Esophagus (tissue), 2 donors: ENCODE results near the gene NBPF1. TPM values are rescaled to one million over a fixed set of nuclear protein-coding genes. Genes with fewer than 3 reads are reported as not detected.
"Not testable (repeated sequence)": the region's sequence is repeated elsewhere in the genome, so short reads cannot be mapped to it uniquely, and the experiment has no call there.

Experiments
- H3K27ac ChIP-seq, 2 donors: one replicate each; pipeline ENCODE4 v1.5.1; 2013; ENCODE audit warnings: low read depth in 2 of 2, mild to moderate bottlenecking in 2 of 2, inconsistent platforms in 1 of 2, low read length in 1 of 2, moderate library complexity in 1 of 2
- H3K27me3 ChIP-seq, 2 donors: one replicate each; pipeline ENCODE4 v1.6.1; 2013; ENCODE audit warnings: low read length in 2 of 2, control low read depth in 1 of 2, mild to moderate bottlenecking in 1 of 2; ENCODE audit not compliant: insufficient read depth in 2 of 2, control insufficient read depth in 1 of 2
- H3K36me3 ChIP-seq, 2 donors: one replicate each; pipeline ENCODE4 v1.6.1; 2013; ENCODE audit warnings: low read length in 1 of 2; ENCODE audit not compliant: control insufficient read depth in 2 of 2, insufficient read depth in 2 of 2
- H3K4me1 ChIP-seq, 2 donors: one replicate each; pipeline ENCODE4 v1.6.1; 2013; ENCODE audit warnings: low read length in 1 of 2; ENCODE audit not compliant: control insufficient read depth in 2 of 2, insufficient read depth in 2 of 2
- H3K4me3 ChIP-seq, 2 donors: one replicate each; pipeline ENCODE4 v1.5.1; 2013; ENCODE audit warnings: low read length in 2 of 2, mild to moderate bottlenecking in 2 of 2, low read depth in 1 of 2, moderate library complexity in 1 of 2
- H3K9me3 ChIP-seq, 2 donors: one replicate each; pipeline ENCODE4 v1.6.1; 2013; ENCODE audit warnings: mild to moderate bottlenecking in 2 of 2, low read depth in 1 of 2, low read length in 1 of 2, moderate library complexity in 1 of 2; ENCODE audit not compliant: control insufficient read depth in 2 of 2, insufficient read depth in 1 of 2
- WGBS, 2 donors: extraction: QIAGEN DNeasy Blood & Tissue Kit; methylation state at CpG; one replicate each; pipeline ENCODE4 v1.1.7; 2013; 5-methylcytosine and 5-hydroxymethylcytosine counted together
- polyA plus RNA-seq, 2 donors: library from polyadenylated mRNA; stranded (reverse); fragments of 200-250 nt; gene quantifications; one replicate each; pipeline ENCODE4 v1.2.3, GENCODE V29; 2013
- donor health status: healthy with polysubstance abuse.
- donor health status: Bipolar disorder and iron deficiency.

NBPF1 gene
- polyA plus RNA-seq, 2 donors: 3.5 to 5.4 TPM

GRCh38 chr1:16519255-16519951 is 94.0 kb downstream of the NBPF1 start:
- not testable (repeated sequence) for H3K27me3 ChIP-seq, H3K27ac ChIP-seq, H3K4me1 ChIP-seq, H3K9me3 ChIP-seq, H3K4me3 ChIP-seq, H3K36me3 ChIP-seq
- 58 to 68% methylated on average over 5 to 6 of the region's 6 CpGs for WGBS, 2 donors

- H3K4me3 ChIP-seq, H3K36me3 ChIP-seq, H3K9me3 ChIP-seq, H3K27ac ChIP-seq, H3K27me3 ChIP-seq, H3K4me1 ChIP-seq: not testable (repeated sequence)
- 51 to 60% methylated on average over 3 of the region's 3 CpGs for WGBS, 2 donors
Measured at GRCh38 chr1:16518913-16519254, 94.5 kb downstream of the NBPF1 start.

DNA sequence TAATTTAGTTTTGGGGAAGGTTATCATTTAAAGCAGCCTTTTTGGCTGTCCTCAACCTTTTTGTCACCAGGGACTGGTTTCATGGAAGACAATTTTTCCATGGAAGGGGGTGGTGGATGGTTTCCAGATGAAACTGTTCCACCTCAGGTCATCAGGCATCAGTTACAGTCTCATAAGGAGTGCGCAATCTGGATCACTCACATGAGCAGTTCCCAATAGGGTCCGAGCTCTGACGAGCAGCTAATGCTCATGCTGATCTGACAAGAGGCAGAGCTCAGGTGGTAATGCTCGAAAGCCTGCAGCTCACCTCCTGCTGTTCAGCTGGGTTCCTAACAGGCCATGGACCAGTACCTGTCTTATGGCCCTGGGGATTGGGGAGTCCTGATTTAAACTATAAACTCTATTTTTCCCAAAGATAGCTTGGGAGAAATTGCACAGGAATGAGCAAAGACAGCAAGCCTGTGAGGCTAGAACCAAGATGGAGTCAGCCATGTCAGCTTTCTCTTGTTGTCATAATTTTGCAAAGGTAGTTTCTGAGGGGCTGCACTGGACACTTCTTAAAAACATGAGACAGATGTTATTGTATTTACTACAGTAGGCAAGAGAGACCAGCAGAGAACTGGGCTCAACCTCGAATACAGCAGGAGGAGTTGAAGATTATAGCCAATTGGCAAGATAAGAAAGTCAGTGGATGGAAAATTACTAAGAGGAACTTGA is 96.5 kb downstream of the NBPF1 start:
- H3K27ac ChIP-seq, H3K27me3 ChIP-seq, H3K4me3 ChIP-seq, H3K9me3 ChIP-seq, H3K4me1 ChIP-seq, H3K36me3 ChIP-seq: not testable (repeated sequence)
- 78 to 82% methylated on average over 5 of the region's 5 CpGs for WGBS, 2 donors

- H3K27ac ChIP-seq: peak within 1 kb of the TSS; percentile 82 to 83
- H3K4me3 ChIP-seq, H3K27me3 ChIP-seq, H3K9me3 ChIP-seq, H3K4me1 ChIP-seq, H3K36me3 ChIP-seq: not testable (repeated sequence)
- 2 to 3% methylated on average over 24 to 37 of the region's 40 CpGs for WGBS, 2 donors
Measured at GRCh38 chr1:16514107-16515055, 99.0 kb downstream of the NBPF1 start, which contains the start of gene RNU1-1. TSS of gene RNU1-1 (minus strand) at chr1:16514285.

- not testable (repeated sequence) for H3K36me3 ChIP-seq, H3K9me3 ChIP-seq, H3K4me3 ChIP-seq, H3K4me1 ChIP-seq, H3K27me3 ChIP-seq
- WGBS, 2 donors: 8 to 13% methylated on average over 15 to 26 of the region's 26 CpGs
- H3K27ac ChIP-seq: peak overlapping the region; percentile 70 to 76
Measured at GRCh38 chr1:16513412-16514106, 99.8 kb downstream of the NBPF1 start.

DNA sequence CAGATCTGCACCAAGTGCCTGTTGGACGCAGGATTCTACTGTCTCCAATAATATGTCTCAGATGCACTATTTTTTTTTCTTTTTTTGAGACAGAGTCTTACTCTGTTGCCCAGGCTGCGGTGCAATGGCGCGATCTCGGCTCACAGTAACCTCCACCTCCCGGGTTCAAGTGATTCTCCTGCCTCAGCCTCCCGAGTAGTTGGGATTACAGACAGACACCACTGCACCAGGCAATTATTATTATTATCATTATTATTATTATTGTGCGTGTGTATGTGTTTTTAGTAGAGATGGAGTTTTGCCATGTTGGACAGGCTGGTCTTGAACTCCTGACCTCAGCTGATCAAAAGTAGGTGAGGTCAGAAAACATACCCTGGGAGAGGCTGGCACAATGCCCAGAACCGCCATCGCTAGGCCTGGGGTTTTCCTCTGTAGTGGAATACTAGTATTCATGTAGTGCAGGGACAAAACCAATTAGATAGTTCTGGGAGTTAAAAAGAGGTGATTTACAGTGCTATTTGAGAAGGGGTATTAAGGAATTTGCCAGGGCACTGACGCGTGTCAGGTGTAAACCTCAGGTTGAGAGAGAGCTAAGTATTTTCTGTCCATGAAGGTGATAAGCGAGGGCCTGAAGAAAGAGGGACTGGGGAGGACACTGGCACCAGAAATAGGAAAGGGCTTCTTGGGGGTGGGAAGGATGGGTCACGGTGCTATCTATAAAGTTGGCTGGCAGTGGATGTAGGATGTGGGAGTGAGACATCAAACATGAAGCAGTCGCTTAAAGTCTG is 100.5 kb downstream of the NBPF1 start:
- not testable (repeated sequence) for H3K27me3 ChIP-seq, H3K4me3 ChIP-seq

More for the DNA sequence above, 100.5 kb downstream of the NBPF1 start:
- H3K27ac ChIP-seq, H3K4me1 ChIP-seq, H3K9me3 ChIP-seq, H3K36me3 ChIP-seq: not testable (repeated sequence)
- 69 to 74% methylated on average over 12 to 14 of the region's 15 CpGs for WGBS, 2 donors

Other genes with a start within 250 kb of the NBPF1 start
- 10 to 100 TPM; 48.5 to 69.6 TPM for gene SZRD1, start 246.3 kb downstream of the NBPF1 start, polyA plus RNA-seq
- gene SPATA21, start 176.1 kb downstream of the NBPF1 start, polyA plus RNA-seq: under 1 TPM; 0.08 to 0.13 TPM
- 10 to 100 TPM; 26.3 to 32.5 TPM for gene NECAP2, start 172.8 kb downstream of the NBPF1 start, polyA plus RNA-seq
- gene RNU1-1, start 99.3 kb downstream of the NBPF1 start, polyA plus RNA-seq: not detected
- not detected for gene RNU1-3, start 53.4 kb upstream of the NBPF1 start, polyA plus RNA-seq
- gene RNU1-4, start 127.0 kb upstream of the NBPF1 start, polyA plus RNA-seq: not detected